IPS DF 4.7 (cell line): Measurements from ENCODE around the gene NFIX.

Experiments used
- DNase-seq: peaks from one replicate; pipeline ENCODE4 v3.0.0-alpha.2; 2013; ENCODE audit warnings: low spot score; ENCODE audit errors: extremely low read depth

Gene NFIX

DNA sequence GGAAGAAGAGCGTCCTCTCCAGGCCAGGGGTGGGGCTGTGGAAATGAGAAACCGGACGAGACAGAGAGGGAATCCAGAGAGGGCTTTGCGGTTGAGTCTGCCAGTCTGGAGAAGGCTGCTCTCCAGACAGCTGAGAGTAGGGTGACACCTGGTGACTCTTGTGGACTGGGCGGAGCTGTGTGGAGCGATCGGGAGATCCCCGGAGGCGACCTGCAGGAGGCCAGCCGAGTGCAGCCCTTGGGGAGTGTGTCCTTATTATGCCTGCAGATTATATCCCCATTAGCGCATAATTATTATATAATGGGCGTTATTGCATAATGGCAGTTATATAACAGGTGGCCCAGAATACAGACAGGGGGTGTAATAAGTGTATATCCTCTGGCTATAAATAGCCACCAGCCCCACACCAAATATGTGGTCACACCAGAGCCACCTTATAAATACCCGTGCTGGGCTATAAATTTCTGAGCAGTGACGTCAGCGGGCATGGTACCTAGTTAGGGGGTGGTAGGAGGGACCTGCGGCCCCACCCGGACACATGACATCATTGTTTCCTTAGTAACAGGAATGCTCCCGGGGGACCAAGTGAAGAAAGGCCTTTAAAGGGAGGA lies 41.2 kb downstream of the NFIX start:
- DNase-seq, result no peak

DNA sequence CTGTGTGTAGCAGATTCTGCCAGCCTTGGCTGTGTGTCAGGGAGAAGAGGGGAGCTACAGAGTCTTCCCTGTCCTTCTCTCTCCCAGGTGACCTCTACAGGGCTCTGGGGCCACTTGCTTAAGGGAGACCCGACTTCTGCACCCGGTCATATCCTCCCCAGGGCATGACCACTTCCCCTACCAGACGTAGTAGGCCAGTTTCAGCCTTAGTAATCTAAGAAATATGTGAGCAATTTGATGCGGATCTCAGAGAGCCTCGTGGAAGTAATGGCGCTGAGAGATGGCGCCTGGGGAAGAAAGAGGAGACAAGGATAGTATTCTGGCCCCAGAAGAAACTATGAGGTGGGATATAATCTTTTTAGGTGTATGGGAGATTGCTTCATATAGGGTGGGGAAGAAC lies 41.9 kb downstream of the NFIX start:
- DNase-seq, result no peak

DNA sequence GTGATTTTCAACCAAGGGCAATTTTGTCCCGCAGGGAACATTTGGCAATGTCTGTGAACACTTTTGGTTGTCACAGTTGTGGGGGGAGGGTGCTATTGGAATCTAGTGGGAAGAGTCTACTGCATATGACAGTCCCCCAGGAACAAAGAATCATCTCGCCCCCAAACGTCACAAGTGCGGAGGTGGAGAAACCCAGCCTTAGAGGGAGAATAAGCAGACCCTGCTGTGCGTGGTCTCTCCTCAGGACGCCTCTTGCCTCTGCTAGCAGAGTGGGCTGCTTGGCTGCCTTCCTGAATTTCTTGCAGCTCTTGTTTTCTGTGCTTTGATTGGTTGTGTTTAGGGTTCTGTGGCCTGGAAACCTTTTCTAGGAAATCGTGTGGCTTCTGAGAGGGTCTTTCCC lies 42.5 kb downstream of the NFIX start:
- no peak for DNase-seq

DNA sequence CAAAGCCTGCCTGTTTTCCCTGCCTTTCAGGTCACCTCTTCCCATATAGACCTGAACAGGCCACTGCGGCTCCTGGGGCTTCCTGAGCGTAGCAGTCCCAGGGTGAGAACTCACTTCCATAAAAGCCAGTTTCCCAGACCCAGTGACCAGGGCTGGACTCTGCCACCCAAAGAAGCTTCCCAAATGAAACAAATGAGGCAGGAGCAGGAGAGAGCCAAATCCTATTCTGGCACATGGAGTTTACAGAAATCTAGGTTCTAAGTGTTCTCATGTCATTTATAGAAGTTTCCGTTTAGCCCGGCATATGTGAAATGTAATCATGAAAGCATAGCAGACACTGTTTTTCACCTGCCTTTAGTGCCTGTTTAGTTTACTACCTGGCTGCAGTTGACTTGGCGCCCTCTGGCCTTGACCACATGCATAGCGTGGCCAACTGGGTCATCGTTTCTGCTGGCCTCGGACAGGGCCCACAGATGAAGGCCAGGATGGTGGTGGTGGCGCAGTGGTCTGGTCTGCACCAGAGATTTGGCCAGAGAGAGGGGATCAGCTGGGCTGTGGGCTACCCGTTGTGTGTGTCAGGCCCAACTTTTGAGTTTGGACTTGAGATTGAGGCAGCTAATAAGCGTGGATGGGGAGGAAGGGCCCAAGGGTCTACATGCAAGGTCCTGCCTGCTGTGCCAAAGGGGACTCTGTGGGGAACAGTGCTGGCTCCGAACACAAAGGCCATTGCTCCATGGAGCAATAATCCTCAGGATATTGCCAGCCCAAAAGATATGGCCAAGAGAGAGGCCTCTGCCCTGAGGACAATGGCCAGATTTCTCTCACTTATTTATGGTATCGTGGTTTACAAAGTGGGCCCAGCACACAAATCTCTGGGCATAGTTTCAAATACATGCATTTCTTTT lies 43.3 kb downstream of the NFIX start:
- DNase-seq, result no peak

DNA sequence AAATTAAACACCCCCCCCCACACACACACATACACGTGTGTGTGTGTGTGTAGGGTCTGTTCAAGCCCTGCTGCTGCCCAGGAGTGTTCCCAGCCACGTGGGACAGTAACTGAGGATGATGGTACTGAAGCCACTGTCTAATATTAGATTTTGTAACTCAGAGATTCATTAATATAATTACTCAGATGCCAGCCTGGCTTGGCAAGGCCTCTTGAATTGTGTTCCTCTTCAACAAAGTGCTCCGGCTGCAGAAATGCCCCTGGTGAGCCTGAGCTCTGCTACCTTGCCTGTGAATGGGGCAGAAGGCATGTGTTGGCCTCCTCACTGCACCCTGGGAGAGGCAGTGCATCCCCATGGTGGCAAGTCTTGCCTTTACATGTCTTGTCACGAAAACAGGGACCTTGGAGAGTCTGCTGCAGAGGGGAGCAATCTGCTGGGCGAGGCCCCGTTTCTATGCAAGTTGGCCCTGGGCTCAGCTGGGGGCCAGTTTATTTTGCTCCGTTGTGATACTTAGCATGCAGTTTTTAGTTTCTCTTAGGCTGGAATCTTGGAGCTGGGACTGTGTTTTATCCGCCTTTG lies 44.0 kb downstream of the NFIX start:
- DNase-seq, result no peak

DNA sequence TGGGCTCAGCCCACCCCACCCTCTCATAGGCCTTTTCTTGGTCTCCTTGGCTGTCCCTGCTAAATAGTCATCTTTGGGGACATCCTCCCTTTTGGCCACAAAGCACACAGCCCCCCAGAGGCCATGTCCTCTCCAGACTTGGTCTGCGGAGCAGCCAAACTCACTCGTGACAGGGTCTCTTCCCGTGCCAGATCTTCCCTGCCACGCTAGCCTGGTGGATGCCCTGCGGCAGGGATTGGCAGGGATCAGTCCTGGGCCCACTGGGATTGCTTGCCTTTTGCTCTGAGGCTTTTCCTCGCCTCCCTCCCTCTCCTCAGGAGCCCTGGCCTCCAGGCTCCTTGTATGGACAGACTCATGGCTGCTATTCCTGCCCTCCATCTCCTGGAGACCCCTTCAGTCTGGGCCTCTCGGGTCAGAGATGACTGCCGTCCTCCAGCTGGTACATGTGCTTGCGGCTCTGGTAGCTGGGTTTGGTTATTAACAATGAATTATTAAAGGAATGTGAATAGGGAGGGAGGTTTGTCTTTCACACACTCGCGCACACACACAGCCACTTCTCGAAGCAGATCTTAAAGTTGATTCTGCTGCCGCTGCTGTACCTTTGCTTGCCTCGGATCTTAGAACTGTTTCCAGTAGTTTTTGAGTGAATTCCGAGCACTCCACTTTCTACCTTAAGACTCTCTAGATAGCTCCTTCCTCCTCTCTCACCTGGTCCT lies 45.1 kb downstream of the NFIX start:
- no peak for DNase-seq

DNA sequence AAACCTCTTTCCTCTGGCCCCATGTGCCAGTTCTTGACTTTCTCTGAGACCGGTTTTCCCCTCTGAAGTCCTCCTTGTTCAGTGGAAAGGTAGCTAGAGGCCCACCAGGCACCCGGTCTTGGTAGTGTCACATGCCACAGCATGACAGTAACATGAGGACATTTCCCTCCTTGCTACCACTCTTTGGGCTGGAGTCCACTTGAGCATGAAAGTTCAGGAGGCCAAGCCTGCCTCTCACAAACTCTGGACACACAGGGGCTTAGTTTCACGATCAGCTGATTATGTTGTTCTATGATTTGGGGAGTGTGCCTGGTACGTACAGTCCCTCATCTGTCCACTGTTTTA lies 45.6 kb downstream of the NFIX start:
- DNase-seq, result no peak

DNA sequence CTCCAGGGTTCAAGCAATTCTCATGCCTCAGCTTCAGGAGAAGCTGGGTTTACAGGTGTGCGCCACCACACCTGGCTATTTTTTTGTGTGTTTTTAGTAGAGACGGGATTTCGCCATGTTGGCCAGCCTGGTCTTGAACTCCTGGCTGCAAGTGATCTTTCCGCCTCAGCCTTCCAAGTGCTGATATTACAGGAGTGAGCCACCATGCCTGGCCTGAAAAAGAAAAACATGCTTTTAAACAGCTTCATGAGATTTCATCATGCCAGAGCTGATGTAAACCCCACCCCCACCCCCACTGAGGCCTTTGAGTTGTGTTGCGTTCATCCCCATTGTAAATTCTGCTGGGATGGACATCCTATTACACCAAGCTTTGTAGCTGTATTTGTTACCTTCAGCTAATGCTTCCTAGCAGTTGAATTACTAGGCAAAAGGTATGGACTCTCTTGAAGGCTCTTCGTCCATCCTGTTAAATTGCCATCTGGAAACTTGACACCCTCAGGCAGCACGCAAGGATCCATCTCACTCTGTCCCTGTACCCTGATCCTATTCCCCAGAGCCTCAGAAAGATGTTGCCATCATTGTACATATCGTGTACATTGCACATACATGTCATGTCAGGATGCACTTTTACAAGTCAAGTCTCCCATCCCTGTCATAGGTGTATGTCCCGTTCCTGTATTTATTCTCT lies 47.3 kb downstream of the NFIX start:
- DNase-seq, result no peak

DNA sequence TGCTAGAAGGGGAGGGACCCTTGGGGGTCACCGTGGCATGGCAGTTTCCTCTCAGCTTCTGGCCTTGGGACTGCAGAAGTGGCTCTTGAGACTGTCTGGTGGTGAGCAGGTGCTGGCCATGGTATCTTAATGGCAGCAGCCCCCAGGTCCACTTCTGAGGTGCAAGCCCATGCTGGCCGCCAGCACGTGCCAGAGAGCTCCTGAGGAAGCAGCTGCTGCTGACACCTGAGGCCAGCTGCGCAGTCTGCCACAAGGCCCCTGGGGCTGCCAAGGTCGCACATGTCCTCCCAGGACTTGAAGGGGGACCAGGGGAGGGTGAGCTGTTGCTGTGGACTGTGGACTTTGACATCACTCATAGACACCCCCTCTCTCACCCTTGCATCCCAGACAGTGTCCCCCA lies 48.0 kb downstream of the NFIX start:
- no peak for DNase-seq

DNA sequence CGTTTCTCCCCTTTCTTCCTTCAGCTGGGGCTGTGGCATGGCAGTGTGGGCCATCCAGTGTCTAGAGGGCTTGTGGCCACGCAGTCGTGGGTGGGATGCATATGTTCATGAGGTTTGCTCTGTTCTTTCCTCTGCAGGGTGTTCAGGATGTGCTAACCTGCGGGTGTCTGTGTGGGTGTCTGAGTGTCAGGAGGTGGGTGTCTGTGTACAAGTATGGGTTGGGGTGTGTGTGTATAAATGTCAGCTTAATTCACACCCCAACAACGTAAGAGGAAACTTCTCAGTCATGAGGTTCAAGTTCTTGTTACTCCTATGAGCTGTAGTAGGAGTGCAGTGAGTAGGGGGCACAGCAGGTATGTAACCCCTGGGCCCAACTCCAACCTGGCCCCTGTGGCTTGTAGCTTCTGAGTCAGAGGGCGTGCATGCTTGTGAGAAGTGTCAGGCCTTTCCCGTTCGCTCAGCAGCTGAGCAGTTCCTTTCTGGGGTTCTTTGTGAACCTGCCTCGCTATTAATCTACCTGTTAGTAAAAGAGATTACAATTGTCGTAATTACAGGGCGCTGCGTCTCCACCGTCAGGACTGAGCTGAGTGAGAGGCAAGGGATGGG lies 49.1 kb downstream of the NFIX start:
- no peak for DNase-seq

DNA sequence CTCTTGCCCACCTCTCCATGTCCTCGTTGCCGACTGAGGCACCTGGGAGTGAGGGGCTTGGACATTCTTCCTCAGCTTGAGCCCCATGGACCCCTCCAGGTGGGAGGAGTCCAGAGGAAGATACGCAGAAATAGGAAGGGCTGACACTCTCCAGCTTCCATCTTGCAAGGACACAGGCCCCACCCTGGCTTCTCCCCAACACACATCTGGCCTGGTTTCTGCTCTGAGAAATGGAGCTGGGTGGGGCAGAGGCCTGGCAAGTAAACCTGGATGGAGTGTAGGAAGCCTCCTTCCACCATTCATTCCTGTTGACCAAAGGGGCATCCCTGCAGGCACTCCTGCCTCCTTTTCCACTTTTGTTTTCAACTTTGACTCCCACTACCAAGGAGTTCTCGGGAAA lies 50.5 kb downstream of the NFIX start:
- no peak for DNase-seq

DNA sequence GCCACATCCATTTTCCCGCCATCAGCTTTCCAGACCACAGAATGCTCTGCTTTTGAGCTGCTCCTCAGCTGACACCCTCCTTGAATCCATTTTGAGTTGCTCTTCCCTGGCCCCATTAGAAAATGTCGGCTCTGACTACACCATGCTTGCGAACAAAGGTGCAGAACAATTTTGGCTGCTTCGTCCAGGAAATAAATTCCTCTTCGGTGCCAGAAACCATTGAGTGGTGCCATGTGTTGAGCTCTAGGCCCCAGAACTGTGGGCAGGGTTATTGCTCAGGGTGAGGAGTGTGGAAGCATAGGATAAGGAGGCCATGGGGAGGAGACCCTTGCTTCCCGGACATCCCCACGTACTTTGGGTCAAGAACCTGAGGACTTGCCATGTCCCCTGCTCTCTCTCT lies 52.1 kb downstream of the NFIX start:
- no peak for DNase-seq

DNA sequence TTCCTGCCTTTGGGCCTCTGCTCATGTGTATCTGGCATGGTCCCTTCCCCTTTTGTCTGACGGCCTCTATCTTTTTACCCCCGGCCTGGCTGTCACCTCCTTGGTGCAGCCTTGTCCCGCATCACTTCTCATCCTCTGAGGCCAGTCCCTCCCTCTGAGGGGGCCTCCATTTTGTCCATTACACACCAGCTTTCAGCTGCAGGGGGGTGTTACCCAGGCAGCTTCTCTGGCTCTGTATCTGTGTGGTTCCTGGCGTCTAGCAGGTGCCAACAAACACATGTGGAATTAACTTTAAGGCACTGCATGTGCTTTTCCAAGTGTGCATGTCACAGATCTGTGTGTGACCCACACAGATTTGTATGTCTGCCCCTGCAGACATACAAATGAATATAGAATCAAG lies 55.0 kb downstream of the NFIX start:
- no peak for DNase-seq

DNA sequence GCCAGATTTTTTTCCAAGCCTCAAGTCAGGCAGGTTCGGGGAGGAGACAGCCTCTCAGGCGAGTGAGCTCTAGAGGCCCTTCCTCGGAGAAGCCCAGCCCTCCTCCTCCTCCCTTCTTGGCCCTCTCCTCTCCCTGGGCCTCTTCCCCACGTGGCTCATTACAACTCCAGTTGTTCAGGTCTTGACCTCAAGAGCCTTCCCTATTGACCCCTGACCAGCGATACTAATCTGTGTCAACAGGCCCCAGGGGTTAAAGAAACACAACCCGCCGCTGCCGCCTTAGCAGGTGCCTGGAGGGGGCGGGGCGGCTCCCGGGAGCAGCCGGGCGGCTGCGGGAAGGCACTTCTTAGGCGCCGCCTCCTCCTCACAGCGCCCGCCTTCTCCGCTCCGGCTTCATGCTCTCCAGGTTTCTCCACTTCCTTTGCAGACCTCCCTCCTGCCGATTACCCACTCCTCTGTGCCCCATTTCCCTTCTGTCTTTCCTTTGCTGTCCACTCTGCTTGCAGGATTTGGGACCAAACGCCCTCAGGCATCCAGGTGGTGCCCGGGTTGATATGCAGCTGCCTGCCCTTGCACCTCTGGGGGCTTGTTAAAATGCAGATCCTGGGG lies 56.4 kb downstream of the NFIX start:
- DNase-seq, result no peak

DNA sequence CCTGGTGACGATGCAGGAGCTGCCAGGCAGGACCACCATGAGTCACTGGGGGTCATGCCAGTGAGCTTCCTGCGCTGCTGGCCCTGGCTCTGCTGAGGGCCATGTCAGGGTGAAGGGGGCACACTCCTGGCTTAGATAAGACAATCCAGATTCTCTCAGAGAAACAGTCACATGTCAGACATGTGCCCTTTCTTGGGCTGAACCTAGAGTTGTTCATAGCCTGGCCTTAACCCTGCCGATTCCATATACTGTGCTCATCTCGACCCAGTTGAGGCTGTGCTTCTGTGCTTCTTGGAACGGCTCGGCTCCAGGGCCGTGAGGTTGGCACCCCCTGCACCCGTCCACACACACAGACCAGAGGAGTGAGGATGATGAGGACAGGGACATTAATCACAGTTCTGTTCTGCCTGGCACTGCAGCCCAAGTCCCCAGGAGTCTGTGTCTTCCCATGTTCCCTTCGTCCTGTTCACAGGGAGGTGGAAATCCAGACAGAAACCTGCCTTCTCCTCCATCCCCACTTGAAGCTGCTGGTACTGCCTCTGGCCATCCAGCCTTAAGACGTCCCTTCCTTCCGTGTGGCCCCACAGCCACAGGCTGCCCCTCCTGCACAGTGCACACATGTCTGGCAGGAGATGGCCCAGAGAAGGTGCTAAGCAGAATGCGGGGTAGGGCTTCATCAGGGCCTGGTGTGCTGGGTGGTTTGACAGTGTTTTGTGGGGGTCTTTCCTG lies 57.3 kb downstream of the NFIX start:
- DNase-seq, result no peak

DNA sequence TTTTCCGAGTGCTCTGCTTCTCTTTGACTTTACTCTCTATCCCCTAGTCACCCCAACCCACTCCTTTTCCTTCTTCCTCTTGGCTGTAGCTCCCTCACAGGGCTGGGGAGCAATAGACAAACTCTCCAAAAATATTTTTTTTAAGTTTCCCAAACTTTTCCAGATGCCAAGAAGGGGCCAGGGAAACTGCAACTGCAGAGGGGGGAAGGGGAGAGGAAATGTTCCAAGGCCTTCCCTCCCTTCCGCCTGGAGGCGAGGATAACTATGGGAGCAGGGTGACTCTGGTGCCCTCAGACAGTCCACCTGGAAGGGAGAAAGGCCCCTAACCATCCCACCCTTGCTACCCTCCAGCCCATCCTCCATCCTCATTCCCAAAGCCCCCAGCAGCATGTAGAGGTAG lies 58.0 kb downstream of the NFIX start:
- DNase-seq, result no peak

DNA sequence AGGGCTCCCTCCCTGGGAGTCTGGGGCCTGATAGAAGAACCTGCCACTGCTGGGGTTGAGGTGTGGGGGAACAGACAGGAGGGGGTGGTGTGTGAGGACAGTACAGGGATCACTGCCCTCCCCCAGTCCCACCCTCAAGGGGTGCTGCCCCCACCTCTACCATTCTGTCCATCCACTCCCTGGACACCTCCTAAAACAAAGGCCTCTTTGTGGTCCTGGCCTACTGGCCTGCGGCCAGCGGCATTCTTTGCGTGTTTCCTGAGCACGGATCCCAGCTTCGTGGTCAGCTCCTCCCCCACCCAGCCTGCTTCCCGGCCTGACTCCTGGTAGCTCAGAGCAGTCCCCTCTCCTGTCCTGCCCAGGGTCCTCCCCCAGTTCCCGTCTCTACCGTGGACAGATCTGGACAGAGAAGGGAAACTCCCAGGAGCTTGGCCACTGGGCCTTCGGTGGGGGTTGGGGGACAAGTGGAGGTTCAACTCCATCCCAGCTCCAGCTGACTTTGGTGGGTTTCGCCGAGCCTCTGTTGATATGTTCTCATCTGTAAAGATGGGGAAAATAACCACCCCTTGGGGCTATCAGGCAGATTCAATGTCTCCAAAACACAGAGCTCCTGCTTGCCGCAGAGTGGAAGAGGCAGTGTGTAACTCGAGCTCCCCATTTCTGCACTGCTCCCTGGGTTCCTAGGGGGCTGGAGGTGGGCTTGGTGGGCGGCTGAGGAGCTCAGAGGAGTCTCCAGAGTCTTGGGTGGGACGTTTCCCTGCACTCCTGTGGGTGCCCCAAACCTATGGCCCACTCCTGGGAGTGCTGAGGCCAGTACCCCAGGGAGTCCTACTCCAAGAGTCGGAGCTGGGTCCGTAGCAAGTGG lies 58.7 kb downstream of the NFIX start:
- DNase-seq, result no peak

DNA sequence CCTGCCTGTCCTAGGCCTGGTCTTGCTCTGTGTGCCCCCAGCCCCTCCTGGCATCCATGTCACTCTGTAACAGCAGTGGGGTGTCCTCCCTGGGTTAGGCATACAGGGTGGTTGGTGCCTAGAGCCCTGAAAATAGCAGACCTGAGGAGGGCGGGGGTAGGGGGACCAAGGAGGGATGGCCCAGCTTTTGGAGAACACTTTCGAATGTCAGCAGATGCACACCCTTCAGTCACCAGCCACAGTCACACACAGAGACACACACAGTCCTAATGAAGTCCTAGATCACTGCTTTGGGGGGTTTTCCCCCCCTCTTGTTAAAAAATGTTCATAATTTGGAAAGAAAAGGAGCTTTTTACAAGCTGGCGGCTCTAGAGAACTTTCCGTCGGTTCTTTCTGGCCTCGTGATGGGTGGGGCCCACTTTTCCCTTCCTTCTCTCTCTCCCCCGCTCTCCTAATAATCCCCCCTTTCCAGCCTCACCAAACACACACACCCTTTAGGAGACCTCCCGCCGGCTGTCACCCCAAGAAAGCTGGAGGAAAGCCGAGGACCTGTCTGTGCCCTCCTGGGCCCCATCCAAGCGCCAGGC lies 59.4 kb downstream of the NFIX start:
- DNase-seq, result no peak
